ENCODE measurements around the gene FAM229A. TPM values are rescaled to one million over a fixed set of nuclear protein-coding genes. Genes with fewer than 3 reads are reported as not detected.

The FAM229A gene
- total and polyA plus RNA-seq, 9 of the 15 experiments (the other 6 are each of a cell fraction or from before 2014, with no cell fraction given) = 0.04 to 21.6 (median 7.4) TPM

GRCh38 chr1:32334864-32335534 lies 27.3 kb downstream of the FAM229A start (continued):
- no peak for TF ChIP-seq SMARCA5 (IDR thresholded peaks at IDR 0.05)
- TF ChIP-seq CTCFL (IDR thresholded peaks at IDR 0.05; ENCODE audit: borderline replicate concordance, insufficient read depth, low read depth, low read length, poor library complexity, severe bottlenecking) = peak; percentile 96
- no peak for TF ChIP-seq ZNF407 (IDR thresholded peaks at IDR 0.05; ENCODE audit: low read depth)
- no peak for TF ChIP-seq POLR3G (IDR thresholded peaks at IDR 0.05; ENCODE audit: extremely low read depth, insufficient read length, insufficient replicate concordance)
- peak; percentile 57 for TF ChIP-seq GMEB1 (CRISPR knock-in tag; IDR thresholded peaks at IDR 0.05)
- TF ChIP-seq, protein P1, sequence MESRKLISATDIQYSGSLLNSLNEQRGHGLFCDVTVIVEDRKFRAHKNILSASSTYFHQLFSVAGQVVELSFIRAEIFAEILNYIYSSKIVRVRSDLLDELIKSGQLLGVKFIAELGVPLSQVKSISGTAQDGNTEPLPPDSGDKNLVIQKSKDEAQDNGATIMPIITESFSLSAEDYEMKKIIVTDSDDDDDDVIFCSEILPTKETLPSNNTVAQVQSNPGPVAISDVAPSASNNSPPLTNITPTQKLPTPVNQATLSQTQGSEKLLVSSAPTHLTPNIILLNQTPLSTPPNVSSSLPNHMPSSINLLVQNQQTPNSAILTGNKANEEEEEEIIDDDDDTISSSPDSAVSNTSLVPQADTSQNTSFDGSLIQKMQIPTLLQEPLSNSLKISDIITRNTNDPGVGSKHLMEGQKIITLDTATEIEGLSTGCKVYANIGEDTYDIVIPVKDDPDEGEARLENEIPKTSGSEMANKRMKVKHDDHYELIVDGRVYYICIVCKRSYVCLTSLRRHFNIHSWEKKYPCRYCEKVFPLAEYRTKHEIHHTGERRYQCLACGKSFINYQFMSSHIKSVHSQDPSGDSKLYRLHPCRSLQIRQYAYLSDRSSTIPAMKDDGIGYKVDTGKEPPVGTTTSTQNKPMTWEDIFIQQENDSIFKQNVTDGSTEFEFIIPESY (CRISPR knock-in tag; IDR thresholded peaks at IDR 0.05) = peak; percentile 86
- no peak for TF ChIP-seq SIRT6 (IDR thresholded peaks at IDR 0.05; ENCODE audit: low read depth, low read length)
- no peak for TF ChIP-seq MCM5 (IDR thresholded peaks at IDR 0.05; ENCODE audit: low read depth)
- no peak for TF ChIP-seq EP400 (IDR thresholded peaks at IDR 0.05)
- no peak for TF ChIP-seq DMBX1 (CRISPR knock-in tag; IDR thresholded peaks at IDR 0.05; ENCODE audit: borderline replicate concordance)
- TF ChIP-seq SAP30 (IDR thresholded peaks at IDR 0.05; ENCODE audit: borderline replicate concordance, insufficient read depth, low read depth, low read length, poor library complexity, severe bottlenecking) = no peak
- no peak for TF ChIP-seq ZNF212 (CRISPR knock-in tag; IDR thresholded peaks at IDR 0.05)
- TF ChIP-seq RNF2 (IDR thresholded peaks at IDR 0.05) = peak; percentile 45; the same call in 1 of the 2 replicates

Data from K562 (cell line).